ENCODE measurements around the gene RAB7B.
A peak's percentile ranks its signal among the peaks of the same experiment; 100 is the strongest.

The RAB7B gene

DNA sequence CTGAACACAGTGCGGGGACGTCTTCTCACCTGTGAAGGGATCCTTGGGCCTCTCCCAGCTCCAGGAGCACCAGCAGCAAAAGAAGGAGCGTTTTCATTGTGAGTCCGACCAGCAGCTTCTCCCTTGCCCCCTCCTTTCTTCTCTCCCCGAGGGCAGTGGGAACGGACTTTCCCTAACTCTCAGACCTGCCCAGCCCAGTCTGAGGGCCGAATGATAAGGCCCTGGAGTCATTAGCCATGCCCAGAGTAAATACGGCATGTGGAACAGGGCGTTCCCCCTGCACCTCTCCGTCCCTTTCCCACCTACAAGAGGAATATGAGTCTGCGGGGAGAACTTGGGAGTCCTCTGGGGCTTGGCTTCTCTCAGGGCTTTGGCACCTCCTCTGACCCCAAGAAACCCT, 20.5 kb upstream of the RAB7B start, which contains the start of gene CTSE:
Gene CTSE (minus strand): TSS at position 201 of the 400 bp plus-strand sequence. CDS start 104 bp downstream, at position 97.
- DNase-seq, result no peak

DNA sequence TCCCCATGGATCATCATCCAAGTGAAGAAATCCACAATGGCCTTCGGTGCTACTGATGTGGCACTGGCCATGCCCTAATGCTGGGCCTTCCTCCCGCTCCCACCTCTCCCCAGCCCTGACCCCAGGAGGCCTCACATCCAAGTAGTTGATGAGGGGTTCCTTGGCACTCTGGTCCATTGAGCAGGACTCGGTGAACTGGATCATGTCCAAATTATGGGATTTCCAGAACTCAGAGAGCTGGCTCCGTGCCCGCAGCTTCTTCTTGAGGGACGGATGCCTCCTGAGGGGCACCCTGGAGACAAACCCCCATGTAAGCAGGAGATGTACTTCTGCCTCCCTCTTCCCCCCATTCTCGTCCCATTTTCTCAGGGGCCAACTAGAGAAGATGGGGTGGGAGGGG, 19.6 kb upstream of the RAB7B start:
- no peak for DNase-seq

DNA sequence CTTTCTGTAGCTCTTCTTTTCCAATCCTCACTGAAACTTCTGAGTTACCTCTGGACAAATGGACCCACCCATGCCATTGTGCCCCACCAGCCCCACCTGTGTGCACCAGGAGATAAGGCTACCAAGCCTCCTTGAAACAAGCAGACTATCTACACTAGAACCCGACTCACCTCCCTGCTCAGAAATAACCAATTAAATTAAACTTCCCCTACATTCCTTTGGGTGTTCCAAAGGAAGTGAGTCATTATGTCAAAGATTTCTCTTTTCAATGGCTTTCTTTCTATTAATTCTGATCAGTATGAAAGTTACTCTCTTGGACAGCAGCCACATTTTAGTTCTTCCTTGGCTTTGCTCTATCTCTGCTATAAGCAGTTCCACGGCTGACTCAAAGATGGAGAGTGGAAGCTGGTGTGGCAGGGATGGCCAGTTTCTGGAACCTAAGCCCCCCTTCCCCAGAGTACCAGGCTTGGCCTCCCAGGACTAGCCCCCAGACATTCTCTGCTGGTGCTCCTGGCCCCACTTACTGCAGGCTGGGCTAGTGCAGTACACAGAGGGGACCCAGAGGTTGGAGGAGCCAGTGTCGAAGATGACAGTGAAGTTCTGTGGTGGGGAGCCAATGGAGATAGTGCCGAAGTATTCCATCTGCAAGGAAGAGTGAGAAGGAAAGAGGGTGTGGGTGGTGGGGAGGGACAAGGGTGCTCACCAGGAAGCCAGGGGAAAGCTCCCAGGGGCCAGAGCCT, 18.6 kb upstream of the RAB7B start:
- DNase-seq, result no peak

DNA sequence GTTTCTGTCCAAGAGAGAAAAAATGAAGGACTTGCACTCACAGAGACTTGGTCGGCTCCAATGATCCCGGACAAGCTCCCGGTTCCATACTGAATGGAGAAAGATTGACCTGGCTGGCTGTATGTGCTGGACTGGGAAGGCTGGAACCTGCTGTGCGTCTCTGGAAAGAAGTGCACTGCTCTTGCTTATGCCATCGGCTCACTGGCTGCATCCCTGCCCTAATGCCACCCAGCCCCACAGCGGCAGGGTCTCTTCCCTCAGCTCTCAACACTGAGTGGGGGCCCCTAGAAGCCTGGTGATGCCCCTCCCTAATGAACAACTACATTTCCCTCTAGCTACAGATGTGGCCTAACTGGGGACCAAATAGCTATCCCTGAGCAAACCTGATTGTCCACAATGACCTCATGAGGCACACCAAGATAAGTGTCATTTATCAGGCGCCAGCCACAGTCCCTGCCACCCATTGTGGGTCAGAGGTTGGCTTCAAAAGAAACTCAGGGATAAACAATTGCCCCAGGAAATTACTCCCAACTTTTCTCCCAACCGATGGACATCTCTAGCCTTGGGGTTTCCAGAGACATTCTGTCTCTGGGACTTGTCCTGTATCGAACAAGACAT, 17.9 kb upstream of the RAB7B start:
- no peak for DNase-seq

DNA sequence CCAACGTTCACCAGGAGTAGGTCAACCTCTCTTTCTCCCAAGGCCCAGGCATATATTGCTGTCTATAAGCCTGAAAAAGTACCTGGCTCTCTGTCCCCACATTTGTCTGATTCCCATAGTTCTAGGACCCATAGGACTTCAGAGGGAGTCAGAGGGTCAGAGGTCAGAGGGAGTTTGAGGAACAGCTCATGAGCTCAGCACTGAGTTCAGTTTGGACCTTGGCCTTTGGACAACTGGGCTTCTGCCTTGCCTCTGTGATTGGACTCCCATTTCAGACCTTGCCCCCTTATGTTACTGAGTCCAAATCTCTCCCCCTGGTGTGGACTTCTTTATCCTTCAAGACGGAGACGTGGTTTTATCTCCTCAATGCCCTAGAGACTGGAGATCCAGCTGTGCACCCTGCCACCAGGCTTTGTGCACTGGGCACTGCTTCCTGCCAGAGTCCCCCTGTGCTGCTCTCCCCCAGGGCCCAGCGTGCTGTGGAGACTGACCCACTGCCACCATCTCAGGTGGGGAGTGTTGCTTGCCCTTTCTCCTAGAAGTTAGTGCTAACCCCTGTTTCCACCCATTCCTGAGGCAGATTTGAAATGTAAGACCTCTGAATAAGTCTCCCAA, 17.3 kb upstream of the RAB7B start:
- no peak for DNase-seq

DNA sequence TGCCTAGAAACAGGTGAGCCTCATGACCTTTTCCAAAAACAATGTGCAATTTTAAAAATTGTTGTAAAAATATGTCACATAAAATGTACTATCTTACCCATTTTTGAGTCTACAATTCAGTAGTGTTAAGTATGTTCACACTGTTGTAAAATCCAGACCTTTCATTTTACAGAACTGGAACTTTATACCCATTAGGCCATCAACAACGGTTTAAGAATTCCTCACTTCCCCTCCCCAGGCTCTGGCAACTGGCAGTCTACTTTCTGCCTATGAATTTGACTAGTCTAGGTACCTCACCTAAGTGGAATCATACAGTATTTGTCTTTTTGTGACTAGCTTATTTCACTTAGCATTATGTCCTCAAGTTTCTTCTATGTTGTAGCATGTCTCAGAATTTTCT, 11.9 kb upstream of the RAB7B start:
- DNase-seq, result no peak

DNA sequence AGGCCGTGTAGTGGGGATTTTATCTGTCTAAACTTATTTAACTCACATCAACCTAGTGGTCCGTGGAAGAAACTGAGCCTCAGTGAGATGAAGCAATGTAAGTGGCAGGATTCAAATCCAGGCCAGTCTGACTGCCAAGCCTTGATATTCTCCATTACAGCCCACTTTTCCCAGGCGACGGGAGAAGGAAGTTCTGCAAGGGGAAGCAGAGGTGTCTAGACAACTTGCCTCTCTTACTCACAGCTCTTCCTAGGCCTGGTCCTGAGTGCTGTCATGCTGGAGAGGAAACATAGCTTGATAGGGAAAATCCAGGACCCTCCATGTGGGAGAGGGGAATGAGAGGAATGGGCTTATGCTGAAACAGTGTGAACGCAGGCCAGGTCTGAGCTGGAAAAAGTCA, 11.4 kb upstream of the RAB7B start:
- DNase-seq, result no peak

DNA sequence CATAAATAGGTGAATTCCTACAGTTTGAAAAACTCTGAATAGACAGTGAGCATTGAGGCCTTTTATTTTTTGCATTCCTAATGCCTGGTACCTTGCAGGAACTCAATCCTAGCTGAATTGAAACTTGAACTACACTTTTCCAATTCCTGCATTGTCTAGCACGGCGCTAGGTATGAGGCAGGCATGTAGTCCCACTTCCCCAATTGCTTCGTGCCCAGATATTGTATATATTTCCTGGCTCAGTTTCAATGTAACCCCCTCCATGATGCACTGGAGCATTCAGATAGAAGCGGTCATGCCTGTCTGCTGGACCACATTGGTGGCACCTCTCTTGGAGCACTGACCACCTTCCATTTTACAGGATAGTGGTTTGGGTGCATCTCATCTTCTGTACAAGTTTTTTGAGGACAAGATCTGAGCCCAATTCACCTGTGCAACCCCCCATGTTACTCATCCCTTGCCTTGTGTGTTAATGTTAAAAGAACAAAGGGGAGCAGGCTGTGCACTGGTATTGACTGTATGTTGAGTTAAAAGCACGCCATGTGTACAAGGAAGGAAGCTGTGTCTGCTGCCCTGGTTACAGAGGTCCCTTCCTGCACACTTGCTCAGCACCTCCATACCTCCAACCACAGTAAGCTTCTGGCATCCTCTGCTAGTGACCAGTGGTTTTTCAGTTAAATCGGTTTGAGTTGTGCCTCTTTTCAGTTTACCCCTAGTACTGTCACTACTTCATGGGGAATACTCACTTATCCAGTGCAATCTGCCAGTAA, 10.0 kb upstream of the RAB7B start:
- no peak for DNase-seq

DNA sequence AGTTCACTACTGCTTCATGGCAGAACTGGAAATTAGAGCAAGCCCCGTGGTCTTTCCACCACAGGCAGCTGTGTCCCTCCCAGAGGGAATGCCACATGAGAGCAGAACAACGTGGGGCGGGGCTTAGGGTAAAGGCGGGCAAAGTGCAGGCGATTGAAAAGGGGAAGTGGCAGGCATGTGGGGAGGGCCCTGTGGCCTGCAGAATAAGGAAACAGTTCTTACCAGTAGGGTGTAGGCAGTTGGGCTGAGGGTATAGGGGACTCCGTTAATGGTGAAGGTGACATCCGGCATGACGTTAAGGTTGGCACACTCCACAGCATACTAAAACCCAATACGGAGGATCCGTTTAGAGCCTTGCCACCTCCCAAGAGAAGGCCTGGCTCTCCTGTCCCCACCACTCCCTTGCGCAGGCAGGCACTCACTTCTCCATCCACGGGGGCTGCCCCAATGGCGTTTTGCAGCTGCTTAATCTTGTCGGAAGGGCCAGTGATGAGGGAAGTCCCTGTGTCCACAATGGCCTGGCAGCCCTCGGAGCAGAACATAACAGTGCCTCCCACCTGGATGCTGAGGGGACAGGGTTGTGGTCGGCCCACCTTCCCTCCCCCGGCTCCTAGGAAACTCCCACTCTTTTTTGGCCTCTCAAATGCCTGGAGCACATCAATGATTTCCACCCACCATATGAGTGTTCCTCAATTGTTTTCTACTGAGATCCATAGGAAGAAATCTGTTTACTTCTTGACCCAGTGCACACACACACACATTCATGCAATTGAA, 9.1 kb upstream of the RAB7B start:
- peak in 33 of 56 donors; percentile 11 to 74 (median 34) for DNase-seq

DNA sequence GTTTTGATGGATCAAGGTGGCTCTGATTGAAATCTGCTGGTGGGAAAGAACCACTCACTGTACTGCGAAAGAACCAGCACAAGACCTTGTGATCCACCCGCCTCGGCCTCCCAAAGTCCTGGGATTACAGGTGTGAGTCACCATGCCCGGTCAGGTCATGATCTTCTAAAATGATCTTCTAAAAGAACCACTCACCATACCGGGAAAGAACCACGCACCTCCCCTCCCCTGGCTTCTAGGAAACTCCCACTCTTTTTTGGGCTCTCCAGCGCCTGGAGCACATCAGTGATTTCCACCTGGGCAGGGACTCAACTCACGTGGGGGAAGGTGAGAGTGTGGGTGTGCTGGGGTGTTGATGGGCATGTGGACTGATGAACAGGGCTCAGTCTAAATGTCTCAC, 7.9 kb upstream of the RAB7B start:
- no peak for DNase-seq

DNA sequence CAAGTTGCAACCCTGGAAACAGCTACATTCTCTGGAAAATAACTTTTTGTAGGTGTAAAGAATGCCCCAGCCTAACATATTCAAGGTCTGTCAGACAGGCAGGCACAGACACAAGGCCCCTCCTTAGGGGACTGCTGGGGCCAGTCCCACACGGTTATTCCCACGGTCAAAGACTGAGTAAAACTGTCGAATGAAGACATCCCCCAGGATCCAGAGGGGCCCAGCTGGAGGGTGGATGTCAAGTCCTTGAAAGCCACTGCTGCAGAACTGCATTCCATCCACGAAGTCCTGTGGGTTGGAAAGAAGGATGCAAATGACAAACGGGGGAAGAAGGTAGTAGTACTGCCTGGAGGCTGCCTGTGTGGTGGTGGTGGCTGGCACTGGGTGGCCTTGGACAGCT, 6.9 kb upstream of the RAB7B start:
- no peak for DNase-seq

DNA sequence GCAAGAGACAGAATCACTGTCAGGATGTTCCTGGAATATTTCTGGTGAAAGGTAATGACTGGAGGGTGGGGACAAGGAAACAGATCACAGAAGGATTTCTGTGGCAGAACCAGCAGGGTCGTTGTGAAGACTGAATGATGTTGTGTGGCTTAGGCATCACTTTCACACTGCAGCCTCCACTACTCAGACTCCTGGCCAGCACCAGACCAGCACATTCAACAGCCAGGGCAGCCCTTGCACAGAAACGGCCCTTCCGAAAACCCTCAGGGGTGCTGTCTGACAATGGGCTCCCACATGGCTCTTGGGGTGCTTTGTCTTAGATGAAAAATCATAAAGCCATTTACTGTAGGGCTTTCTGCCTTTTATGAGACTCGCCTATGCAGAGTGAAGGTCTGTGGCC, 3.8 kb upstream of the RAB7B start:
- no peak for DNase-seq

DNA sequence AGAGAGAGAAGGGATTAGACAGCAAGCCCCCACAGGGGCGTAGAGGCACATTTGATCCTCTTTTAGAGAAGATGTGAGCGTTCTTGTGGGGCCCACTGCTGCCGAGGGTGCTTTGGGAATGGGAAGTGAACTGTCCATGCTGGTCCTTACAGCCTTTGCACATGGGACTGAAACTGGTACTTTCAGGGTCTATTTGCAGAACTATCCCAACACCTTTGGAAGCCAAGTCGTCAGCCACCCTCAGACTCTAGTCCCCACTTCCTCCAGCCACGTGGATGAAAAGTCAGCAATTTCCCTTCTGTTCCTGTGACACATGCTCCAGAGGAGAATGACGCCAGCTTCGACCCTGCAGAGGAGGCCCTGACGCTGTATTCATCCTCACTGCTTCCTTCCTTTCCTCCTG, 2.6 kb upstream of the RAB7B start:
- peak in 1 of 56 donors; percentile 19 for DNase-seq

DNA sequence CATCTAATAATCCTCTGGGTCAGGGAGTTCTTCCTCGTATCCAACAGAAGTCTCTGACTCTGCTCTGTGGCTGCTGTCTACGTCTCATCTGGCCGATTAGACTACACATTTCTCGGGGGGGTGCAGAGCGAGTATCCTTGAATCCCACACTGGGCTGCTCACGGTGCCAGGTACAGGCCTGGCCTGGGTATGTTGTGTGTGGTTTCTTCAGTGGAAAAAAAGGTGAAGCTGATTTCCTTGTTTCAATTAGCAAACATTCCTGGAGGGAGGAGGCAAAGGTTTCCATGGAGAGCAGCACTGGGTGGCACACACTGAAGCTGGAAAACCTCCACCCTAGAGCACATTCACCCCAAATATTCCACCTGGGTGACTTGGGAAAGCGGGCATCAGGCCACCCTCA, 2.0 kb upstream of the RAB7B start:
- DNase-seq, result no peak

DNA sequence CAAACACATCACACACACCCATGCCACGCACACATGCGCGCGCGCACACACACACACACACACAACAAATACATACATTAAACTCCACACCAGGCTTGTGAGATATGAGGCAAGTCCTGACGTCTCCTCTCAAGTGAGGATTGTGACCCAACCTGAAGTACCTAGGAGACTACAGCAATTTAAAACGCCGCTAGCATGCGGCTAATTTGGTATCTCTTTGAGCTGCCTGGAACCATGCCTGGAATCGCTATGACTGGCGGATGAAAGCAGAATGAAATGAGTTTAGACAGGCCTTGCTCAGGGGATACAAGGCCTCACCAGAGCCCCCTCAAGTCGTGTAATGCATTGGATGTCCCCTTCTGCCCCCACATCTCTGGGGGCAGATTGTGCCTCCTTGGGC, 1.6 kb upstream of the RAB7B start:
- no peak for DNase-seq

DNA sequence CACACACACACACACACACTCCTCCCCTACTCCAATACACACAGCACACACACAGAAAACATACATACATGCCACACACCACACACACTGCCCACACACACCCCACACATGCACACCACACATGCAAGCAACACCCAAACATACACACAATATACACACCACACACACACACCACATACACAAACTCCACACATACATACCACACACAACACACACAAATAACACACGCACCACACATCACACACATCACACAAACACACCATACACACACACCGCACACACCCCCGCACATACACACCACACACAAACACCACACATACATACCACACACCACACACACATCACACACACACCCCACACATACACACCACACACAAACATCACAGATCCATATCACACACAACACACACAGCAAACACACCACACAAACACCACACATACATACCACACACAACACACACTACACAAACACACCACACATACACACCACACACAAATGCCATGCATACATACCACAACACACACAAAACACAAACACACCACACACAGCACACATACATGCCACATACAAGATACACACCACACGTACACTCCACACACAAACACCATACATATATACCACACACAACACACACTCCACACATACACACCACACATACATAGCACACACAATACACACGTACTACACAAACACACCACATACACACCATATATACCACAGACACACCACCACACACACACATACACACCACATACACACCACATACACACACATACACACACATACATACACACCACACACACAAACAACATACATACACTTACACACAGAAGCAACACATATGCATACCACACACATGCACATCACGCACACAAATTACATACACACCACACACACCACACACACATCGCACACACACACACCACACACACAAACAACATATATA, 932 bp upstream of the RAB7B start:
- no peak for DNase-seq

DNA sequence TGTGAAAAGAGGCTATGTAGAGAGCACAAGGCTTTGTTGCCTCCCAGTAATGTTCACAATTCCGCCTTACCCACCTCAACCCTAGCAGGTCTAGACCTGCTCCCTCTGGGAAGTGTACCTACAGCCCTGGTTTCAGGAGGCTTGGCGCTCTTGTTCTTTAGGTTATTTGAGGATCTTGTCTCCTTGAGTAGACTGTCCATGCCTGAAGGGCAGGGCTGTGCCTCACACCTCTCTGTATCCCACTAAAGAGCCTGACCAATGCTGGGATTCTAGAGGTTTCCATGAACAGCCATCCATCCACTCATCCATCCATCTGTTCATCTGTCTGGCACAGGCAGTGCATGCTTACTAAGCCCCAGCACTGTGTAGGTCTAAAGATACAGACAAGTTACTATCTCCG, 1.0 kb downstream of the RAB7B start:
- no peak for DNase-seq

DNA sequence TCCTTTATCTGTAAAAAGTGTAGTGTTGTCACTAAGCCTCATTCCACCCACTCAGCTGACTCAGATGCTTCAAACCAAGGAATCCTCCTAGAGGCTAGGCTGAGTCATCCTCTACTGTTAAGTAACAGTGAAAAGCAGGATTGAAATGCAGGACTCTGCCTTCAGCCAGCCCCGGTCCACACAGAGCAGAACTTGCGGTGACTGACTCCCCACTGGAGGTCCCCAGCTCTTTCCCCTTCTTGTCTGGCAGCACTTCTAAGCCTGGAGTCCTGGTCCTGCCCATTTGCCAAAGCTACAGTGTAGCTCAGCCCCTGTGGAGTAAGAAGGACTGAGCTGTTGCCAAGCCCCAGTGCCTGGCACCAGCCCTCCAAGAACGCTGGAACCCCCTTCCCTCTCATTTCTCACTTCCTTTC, 1.7 kb downstream of the RAB7B start:
- DNase-seq, result peak in 15 of 56 donors; percentile 12 to 59 (median 37)

DNA sequence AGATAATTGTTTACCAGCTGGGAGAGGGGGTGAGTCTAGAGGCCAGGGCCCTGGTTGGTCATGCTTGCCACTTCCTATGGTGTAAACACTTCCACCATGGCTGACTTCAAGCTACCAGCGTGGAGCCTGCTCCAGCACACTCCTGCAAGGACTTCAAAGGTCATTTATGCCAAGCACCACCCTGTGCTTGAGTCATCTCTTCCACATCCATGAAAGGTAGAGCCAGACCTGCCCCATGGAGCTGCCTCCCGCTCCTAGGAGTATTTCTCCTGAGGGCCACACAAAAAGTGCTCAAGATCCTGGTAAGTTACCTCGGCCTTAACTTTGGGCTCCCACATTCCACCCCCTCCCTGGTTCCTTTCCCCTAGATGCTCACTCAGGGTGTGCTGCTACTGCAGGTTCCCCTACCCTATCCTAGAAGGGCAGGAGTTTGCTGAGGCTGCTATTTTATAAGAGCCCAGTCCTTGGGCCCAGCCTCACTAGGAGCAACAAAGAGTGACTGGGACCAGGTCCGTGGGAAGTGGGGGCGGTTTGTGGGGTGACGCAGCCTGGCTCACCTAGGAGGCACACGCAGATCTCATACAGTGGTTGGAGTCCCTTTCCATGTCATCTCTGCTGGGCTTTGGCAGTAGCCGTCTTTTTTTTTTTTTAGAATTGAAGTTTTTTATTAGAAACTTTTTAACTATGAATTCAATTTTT, 2.4 kb downstream of the RAB7B start:
- no peak for DNase-seq

All from amygdala (tissue), 56 donors.